Measurements from ENCODE around the gene NTRK1.

- no peak for TF ChIP-seq EZH2 (IDR thresholded peaks at IDR 0.05; ENCODE audit: borderline replicate concordance, low read length)
- TF ChIP-seq CTCF (IDR thresholded peaks at IDR 0.05; ENCODE audit: low read length) = no peak
Measured at GRCh38 chr1:156881663-156882062, 21.0 kb downstream of the NTRK1 start.
